ENCODE results near the gene EFEMP1.
"Not testable (repeated sequence)": the region's sequence is repeated elsewhere in the genome, so short reads cannot be mapped to it uniquely, and the experiment has no call there.

Gene EFEMP1

GRCh38 chr2:55862673-55863390, 60.8 kb downstream of the EFEMP1 start:
- DNase-seq: no peak

- DNase-seq: no peak
Measured at GRCh38 chr2:55862246-55862645, 61.3 kb downstream of the EFEMP1 start.

GRCh38 chr2:55861733-55862132, 61.8 kb downstream of the EFEMP1 start:
- DNase-seq: no peak

- no peak for DNase-seq
Measured at GRCh38 chr2:55860832-55861231, 62.8 kb downstream of the EFEMP1 start.

GRCh38 chr2:55859875-55860274, 63.7 kb downstream of the EFEMP1 start:
- no peak for DNase-seq

GRCh38 chr2:55857766-55858165, 65.8 kb downstream of the EFEMP1 start:
- DNase-seq: no peak

- DNase-seq: no peak
Measured at GRCh38 chr2:55856936-55857335, 66.6 kb downstream of the EFEMP1 start.

GRCh38 chr2:55848096-55848495, 75.5 kb downstream of the EFEMP1 start:
- no peak for DNase-seq

- DNase-seq: no peak
Measured at GRCh38 chr2:55846426-55846825, 77.2 kb downstream of the EFEMP1 start.

- DNase-seq: no peak
Measured at GRCh38 chr2:55844986-55845385, 78.6 kb downstream of the EFEMP1 start.

- DNase-seq: no peak
Measured at GRCh38 chr2:55843994-55844345, 79.6 kb downstream of the EFEMP1 start.

GRCh38 chr2:55843096-55843993, 80.2 kb downstream of the EFEMP1 start:
- DNase-seq: no peak

GRCh38 chr2:55842046-55842445, 81.5 kb downstream of the EFEMP1 start:
- DNase-seq: no peak

GRCh38 chr2:55840460-55840859, 83.1 kb downstream of the EFEMP1 start:
- DNase-seq: no peak

GRCh38 chr2:55839182-55839819, 84.3 kb downstream of the EFEMP1 start:
- DNase-seq: no peak

- no peak for DNase-seq
Measured at GRCh38 chr2:55838653-55839052, 84.9 kb downstream of the EFEMP1 start.

- not testable (repeated sequence) for DNase-seq
Measured at GRCh38 chr2:55838117-55838516, 85.5 kb downstream of the EFEMP1 start.

- no peak for DNase-seq
Measured at GRCh38 chr2:55837073-55837472, 86.5 kb downstream of the EFEMP1 start.

GRCh38 chr2:55831671-55832410, 91.7 kb downstream of the EFEMP1 start:
- DNase-seq: not testable (repeated sequence)

- DNase-seq: no peak
Measured at GRCh38 chr2:55827855-55828254, 95.7 kb downstream of the EFEMP1 start.

GRCh38 chr2:55827428-55827827, 96.2 kb downstream of the EFEMP1 start:
- not testable (repeated sequence) for DNase-seq

GRCh38 chr2:55826246-55826645, 97.3 kb downstream of the EFEMP1 start:
- no peak for DNase-seq

GRCh38 chr2:55824551-55825096, 99.0 kb downstream of the EFEMP1 start:
- no peak for DNase-seq
